Sigmoid colon (tissue), 4 donors: ENCODE results near the gene SKAP1.

Experiments used
- CTCF ChIP-seq, 4 experiments: fragments of 450-650 bp in 3 of 4; fragments of 200-600 bp in 1 of 4; IDR thresholded peaks; one replicate each; pipeline ENCODE4 v1.5.1; 2016 to 2019; ENCODE audit warnings: antibody characterized with exemption in 4 of 4, mild to moderate bottlenecking in 3 of 4, moderate library complexity in 2 of 4
- EP300 ChIP-seq, 4 donors: sonication (generic); formaldehyde crosslinking; IDR thresholded peaks; one replicate each; pipeline ENCODE4 v1.6.1; 2017; ENCODE audit warnings: antibody characterized with exemption in 4 of 4
- POLR2A ChIP-seq, 2 donors: fragments of 450-650 bp; IDR thresholded peaks; one replicate each; pipeline ENCODE4 v1.6.1; 2016; ENCODE audit warnings: antibody characterized with exemption in 2 of 2, mild to moderate bottlenecking in 2 of 2, moderate library complexity in 2 of 2
- POLR2AphosphoS5 ChIP-seq, 4 donors: sonication (generic); formaldehyde crosslinking; IDR thresholded peaks; one replicate each; pipeline ENCODE4 v1.6.1; 2017; ENCODE audit warnings: antibody characterized with exemption in 4 of 4

GRCh38 chr17:48241131-48241591 is 188.9 kb downstream of the SKAP1 start:
- TF ChIP-seq CTCF (IDR thresholded peaks at IDR 0.05): no peak
- TF ChIP-seq POLR2A (IDR thresholded peaks at IDR 0.05): no peak
- no peak for TF ChIP-seq POLR2AphosphoS5 (IDR thresholded peaks at IDR 0.05)
- TF ChIP-seq EP300 (IDR thresholded peaks at IDR 0.05): no peak
